Muscle of arm (tissue), 12 donors: Measurements from ENCODE around the gene GCK. TPM values are rescaled to one million over a fixed set of nuclear protein-coding genes. Genes with fewer than 3 reads are reported as not detected.

Experiments
- DNase-seq: peaks from one replicate; pipeline ENCODE4 v3.0.0-alpha.2; 2013
- polyA plus RNA-seq, 12 donors: library from polyadenylated mRNA; unstranded; fragments of 120-200 nt; gene quantifications; one replicate each; pipeline ENCODE4 v1.2.1, GENCODE V29; 2013; ENCODE audit not compliant: insufficient read length in 12 of 12

Gene GCK
- polyA plus RNA-seq, 12 donors = 1.7 to 5.7 (median 3.8) TPM; not detected in 2

DNA sequence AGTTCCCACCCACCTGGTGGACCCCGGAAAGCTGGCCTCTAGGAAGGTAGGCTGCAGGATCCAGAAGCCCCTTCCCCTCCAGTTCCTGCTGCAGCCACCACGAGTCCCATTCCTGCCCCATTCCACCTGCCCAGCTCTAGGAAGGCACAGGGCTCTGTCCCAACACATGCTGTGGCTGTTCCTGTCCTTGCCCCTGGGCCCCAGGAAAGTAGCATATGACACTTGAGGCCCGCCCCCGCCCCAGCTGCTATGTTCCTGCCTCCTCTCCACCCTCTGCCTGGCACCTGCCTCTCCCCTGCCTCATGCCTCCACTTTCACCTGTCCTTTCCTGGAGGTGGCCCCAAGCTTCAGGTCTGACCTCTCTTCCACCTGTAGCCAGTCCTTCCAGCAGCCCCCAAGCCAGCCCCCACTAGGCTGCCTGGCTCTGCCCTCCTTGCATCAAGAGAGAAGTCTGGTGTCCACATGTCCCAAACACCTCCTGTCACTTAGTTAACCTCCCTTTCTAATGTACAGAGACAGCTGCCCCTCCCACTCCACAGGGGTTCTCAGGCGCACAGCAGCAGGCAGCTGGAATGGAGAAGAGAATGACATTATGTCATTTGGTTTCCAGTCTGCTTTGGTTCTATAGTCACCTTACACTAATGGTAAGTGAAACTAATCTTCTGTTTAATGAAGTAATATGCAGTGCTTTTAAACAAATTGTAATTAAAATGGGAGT, 34.3 kb upstream of the GCK start:
- DNase-seq = no peak

DNA sequence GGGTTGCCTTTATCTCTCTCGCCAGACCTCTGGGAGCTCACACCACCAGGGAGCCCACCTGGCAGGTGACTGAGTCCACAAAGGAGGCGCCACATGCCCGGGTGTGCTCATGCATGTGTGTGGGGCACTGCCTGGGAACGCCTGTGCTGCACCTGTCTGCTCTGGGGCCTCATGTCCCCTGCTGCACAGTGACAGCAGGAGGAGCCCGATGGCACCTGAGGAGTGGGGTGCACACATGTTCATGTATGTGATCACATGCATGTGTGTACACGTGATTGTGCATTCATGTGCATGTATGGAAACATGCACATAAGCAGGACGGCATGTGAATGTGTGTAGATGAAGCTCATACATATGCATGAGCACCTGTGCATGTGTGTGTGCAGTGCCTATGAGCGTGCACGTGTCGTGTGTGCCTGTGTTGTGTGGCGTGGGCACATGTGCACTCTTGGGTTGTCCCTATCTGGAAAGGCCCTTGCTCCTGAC, 33.6 kb upstream of the GCK start:
- DNase-seq = no peak

DNA sequence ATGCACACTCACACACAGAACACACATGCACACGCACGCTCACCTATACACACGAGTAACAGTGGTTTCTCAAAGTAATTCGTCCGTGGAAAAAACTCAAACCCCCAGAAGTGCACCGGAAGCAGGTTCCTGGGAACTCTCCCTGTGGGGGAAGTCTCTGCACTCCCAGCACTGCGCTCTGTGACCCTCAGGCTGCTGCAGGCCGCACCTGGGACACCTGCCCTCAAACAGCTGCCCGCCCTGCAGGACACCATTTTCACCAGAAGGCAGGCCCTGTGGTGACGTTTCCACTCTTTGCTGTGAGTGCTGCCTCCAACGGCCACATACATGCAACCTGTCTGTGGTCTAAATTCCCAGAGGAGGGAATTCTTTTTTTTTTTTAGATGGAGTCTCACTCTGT, 32.8 kb upstream of the GCK start:
- no peak for DNase-seq

DNA sequence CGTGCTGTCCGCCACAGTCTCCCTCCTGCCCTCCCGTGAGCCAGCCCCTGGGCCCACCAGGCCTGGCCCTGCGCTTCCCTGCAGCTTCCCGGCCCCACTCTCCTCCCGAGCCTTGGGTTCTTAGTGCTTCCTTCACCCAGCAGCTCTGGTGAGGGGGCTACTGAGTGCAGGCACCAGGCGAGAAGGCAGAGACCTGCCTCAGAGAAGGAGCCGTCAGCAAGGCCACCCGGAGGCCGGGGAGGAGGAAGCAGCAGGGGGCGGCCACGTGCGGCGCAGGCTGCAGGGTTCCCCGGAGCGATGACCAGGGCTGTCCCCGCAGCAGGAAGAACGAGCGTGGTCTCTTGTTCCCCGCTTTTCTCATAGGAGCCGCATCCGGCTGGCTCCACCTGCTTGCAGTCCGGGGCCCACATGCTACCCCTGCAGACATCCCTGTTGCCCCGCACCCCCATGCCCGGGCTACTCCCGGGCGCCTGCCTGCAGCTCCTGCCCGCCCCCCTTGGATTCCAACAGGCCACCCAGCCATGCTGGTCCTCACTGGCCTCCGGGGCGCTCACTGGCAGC, 32.1 kb upstream of the GCK start:
- no peak for DNase-seq

DNA sequence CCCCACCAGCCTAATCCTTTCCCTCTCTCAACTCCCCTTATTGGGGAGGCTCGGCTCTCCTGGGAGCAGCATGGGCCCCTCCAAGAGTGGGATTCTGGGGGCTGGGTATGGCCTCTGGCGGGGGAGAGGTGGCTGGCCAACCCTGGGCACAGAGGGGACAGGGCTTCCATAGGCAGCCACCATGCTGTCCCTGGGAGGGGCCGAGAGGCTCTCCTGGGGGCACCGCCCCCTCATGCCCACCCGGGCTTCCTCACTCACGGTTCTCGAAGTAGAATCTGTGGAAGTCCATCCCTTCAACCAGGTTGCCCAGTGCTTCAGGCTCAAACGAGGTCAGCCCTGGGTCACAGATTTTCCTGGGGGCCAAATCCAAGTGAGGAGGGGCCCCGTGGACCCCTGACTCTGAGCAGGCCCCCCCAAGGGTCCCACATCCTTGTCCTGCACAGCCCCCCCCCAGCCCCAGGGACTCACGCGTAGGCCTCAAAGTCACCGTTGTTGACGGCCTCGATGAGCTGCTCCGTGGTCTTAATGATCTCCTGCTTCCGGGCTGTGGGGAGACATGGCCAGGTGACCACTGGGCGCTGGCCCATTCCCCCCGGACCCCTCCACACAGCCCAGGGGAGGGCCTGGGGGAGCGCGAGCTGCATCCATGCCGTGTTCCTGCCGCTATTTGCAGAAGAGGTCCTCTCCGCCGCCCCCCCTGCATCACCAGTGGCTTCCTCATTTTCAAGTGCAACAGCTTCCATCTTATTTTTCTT, 31.3 kb upstream of the GCK start:
- no peak for DNase-seq

DNA sequence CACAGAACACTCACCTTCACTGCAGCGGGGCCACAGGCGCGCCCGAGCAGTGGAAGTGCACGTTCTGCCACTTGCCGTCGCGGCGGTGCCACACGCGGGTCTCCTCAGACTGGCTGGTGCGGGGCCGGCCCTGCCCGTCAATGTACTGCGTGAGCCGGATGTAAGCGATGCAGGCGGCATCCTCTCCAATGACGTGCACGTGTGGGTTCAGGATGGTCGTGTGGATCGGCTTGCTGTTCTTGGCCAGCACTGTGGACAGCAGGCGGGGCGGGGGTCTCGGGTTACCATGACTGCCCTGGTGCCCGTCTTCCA, 30.8 kb upstream of the GCK start:
- no peak for DNase-seq

DNA sequence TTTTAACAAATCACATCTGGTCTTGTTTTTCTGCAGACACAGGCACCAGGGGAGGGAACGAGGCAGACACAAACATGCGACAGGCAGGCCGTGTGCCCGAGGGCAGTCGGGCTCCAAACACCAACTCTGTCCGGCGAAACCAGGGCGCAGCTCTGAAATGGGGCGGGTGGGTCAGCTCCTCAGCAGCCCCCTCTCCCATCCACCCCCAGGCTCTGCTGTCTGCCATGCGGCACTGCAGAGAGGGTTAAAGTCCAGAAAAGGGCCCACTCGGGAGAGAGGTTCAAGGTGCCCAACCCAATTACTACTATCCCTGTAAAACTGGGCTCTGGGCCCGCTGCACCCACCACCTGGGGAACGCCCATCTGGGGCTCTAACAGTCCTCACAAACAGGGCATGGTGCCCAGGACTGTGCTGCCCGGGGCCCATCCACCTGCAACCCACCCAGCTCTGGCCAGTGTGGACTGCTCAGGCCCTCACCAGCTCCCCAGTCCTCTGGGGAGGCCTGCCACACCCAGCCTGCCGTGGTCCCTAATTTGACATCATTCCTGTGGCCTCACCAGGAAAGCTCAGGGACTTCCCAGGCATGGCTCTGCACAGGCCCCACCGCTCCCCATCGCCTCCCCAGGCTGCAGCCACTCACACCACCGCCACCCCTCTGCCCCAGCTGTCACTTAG, 30.3 kb upstream of the GCK start:
- no peak for DNase-seq

DNA sequence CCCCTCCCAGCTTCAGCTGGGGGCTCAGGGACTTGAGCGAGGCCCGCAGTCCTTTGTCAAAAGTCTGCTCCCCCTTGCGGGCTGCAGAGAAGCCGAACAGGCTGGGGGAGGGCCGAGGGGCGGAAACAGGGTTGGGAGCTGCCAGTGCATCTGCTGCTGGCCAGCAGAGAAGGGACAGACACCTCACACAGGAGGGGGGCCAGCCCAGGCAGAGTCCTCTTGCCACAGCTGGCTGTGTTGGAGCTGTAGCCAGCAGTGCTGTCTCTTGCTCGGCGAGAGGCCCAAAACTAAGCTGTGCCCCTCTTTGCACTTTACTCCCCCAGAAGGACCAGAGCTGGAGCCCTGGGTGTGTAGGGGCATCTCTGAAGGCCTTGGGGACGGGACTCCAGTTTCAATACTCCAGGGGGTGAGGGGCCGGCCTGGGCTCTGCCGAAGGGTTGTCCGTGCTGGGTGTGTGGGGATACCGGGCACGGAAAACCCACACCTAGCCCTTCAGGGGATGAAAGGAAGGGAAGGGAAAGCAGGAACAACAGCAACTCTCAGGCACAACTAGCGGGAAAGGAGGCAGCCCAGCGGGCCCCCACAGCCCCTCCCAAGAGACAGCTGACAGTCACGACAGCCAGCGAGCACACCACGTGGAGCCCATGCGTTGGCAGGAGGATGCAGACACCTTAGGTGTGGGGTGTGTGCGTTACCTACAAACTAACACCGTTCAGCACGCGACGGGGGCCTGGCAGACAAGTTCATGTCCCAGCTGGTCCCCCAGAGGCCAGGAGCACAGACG, 29.4 kb upstream of the GCK start:
- peak; percentile 44 for DNase-seq

DNA sequence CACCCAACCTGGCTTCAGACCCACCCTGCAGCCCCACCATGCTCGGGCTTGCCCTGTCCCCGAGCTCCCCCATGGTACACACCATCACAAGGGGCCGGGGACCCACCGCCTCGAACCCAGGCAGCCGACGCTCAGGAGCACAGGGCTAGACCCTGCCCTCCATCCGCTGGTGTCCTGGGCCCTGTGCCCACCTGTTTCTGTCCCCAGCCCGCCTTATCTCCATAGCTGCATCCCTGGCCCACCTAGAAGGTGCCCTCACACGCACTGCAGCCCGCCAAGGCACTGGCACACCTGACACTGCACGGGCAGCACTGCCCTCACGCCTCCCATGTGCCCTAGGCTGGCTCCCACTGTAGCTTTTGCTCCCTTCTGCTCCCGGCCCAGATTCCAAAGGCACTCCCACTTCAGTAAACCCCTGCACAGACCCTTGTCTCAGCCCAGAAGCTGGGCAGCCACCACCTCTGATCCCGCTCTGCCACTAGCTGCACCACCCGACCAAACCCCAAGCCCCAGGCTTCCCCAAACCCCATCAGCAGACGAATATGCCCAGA, 28.7 kb upstream of the GCK start:
- no peak for DNase-seq

DNA sequence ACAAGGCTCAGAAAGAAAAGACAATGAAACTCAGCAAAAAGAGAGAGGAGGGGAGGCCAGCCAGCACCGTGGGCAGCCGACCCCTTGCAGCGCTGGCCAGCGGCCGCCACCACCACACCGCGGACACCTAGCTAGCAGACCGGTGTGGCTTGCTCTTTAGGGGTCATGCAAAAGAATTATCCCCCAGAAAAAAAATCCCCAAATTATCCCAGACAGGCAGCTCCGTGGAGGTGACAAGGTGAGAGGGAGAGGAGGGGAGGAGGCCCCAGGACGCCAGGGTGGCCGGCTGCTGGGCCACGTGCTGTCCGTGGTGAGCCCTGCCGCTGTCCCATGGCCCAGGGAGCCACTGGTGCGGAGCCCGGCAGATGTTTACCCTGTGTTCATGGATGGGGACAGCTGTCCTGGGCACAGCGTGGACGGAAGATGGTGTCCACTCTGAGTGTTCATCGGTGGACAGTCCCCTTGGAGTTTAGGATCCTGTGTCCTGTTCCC, 28.0 kb upstream of the GCK start:
- no peak for DNase-seq

DNA sequence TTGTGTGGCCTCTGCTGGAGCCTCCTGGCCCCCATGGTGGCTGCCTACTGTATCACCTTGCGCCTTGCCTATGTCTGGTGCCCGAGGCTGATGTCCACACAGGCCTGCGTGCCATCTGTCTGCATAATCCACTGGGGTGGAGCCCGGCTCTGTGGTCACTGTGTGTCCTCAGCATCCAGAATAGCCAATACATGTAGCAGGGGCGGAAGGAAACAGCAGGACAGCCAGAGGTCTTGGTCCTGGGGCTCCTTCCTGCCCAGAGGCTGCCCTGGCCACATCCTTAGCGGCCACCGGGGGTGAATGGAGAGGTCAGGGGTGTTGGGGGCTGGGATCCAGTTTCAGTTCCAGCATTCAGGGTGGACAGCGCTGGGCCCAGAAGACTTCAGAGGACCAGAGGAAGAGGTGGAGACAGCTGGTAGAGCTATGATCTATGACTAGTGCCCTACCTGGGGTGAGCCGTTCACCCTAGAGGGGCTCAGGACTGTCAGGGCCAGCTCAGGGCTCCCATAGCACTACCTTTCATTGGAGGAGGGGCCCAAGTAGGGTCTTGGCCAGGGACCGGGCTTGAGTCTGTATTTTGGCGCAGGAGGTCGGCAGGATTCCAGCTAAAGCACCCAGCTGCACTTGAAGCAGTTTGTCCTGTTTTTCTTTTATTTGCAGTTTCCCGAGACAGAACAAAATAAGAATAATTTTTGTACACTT, 27.4 kb upstream of the GCK start:
- DNase-seq = peak; percentile 31

DNA sequence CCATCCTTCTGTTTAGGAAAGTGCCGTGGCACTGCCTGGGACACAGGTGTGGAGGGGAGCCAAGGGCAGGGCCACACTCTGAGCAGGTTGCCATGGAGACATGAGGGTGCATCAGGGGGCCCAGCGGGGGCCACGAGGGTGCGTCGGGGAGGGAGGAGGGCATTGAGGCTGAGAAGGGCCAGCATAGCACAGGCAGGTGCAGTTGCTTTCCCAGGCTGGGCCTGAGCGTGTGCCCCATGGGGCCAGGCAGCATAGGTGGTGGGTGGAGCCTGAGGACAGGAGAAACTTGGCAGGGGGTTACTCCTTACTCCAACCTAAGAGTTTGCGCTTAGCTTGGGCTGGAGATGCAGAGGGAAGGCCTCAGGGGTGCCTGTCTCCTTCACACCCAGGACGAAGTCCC, 26.8 kb upstream of the GCK start:
- no peak for DNase-seq

DNA sequence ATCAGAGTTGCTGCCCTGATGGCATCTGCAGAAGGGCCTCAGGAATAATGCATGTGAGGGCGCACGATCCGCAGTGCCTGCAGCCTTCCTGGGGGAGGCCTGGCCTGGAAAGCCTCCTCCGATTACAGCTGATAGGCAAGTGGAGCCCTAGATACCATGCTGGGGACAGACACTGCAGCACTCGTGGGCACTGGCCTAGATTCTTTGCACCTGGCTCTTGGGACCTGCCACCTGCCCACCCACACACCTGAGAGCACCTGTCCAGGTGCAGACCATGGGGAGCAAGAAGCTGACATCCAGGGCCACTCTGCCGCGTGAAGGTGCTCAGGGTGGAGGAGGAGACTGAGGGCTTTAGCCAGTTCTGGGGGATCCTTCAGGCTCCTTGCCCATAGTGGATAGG, 26.3 kb upstream of the GCK start:
- DNase-seq = no peak

DNA sequence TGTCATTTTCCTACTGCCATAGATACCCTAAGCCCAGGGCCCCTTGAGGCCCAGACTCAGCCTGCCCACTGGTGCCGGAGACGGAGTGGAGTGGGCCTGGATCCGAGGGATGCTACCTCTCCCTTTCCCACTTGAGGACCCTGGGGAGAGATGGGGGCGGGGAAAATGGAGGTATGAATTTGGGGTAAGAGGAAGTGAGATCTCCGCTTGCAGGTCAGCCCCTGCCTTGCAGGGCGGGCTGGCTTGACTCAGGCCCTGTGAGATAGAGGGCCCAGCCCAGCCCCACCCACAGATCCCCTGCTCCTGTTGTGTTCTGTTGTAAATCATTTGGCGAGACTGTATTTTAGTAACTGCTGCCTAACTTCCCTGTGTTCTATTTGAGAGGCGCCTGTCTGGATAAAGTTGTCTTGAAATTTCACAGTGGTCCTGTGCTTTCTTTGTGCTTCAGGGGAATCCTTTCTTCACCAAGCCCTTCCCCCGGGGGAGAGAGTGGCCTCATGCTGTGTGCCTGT, 24.7 kb upstream of the GCK start:
- DNase-seq = no peak

DNA sequence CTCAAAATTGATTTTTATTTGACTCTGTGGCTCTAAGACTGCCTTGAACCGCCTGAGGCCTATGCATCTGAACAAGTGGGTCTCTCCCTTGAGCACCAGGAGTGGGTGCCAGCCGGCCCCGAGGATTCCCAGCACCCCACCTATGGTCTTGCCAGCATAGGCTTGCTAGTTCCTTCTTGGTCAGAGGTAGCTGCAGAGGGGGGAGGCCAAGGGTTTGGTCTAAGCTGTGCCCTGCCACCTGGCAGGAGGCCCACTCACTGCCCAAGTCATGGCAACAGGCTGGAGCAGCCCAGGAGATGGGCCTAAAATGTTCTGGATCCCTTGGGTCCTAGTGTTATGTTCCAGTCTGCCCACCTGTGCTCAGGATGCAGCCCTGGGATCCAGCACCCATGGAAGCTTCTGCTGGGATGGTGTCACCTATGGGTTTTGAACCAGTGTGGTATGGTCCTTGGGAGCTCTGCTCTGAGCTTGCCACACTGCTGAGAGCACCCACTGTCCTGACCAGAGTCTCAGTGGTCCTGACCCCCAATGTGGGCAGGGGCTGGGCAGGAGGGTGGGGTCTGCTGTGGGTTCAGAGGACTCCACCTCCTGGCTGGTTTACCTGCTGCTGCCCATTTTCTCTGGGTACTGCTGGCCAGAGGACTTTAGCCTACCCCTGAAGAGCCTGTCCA, 24.1 kb upstream of the GCK start:
- no peak for DNase-seq

DNA sequence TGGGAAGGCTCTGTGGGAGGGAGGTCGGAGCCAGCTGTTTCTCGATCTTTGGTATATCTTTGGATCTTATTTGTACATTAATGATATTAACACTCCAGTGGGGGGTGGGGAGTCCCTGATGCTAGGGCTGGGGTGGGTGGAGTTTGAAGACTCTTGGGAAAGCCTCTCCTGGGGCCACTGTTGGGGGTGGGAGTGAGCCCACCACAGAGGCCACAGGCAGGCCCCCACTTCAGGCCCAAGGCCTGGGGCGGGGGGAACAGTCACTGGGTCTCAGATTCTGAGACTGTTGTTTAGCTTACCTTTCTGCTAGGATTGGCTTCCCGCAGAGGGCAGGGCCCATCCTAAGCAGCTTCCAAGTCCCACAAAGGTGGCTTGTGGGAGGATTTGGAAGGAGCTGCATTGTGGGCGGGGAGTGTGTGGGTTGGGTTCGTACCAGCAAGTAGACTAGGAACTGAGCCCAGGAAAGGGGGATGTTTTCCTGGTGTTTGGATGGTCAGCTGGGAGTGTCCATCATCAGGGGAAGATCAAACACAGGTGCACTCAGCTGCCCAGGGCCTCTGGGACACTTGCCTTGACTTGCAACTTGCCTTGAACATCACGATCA, 23.4 kb upstream of the GCK start:
- no peak for DNase-seq

DNA sequence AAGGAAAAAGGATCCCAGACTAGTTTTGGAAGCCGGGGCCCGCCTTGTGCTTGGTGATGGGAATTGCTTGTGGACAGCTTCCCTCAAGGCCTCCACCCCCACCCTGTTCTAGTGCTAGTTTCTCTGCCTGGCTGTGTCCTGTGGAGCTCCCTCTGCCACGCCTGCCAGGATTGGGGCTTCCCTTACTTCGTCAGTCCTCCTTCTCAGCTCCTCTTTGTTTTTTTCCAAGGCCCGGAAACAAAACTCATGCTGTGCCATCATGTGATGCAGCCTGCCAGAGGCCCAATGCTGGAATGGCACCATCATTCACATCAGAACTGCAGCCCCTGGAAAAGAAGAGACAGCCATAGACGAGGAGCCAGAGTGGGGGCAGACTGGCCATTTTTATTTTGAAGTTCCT, 22.8 kb upstream of the GCK start:
- DNase-seq = no peak

DNA sequence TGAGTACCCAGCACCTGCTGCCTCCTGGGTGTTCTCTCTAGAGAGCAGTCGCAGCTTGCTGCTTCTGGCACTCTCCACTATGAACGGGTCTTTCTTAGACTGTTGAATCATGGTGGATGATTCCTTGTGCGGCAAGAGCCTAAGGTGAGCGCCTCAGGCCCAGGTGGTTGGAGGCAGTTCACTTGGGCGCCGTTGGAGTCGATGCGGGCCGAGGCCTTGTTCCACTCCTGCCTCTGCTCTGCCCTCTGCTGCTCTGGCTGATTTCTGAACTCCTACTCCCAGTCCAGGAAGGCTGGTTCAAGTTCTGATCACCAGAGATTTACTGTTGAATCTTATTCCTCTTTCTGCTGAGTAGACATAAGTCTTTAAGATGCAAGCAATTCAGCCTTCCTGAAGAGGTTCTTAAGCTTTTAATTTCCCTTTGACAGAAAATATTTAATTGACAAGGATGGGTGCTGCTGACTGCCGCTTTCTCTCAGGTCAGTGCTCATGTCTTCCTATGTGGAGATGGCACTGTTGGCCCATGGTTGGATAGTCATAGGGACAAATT, 22.0 kb upstream of the GCK start:
- DNase-seq = no peak

DNA sequence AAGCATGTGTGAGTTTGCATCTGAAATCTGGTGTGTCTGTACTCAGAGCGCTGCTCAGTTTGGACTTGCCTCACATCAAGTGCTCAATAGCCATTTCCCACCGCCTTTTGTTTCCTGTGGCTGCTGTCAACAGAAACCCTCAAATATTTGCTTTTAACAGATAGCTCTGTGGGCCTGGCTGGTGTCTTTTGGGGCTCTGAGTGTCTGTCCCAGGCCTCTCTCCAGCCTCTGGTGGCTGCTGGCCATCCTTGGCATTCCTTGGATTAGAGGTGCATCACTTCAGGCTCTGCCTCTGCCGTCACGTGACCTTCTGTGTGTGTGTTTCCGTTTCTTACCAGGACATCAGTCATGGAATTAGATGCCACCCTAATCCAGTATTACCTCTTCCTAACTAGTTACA, 20.9 kb upstream of the GCK start:
- DNase-seq = no peak
